Brain microvascular endothelial cell (primary cell): ENCODE measurements around the gene NPIPA1.

Experiments
- DNase-seq: peaks from one replicate; pipeline ENCODE4 v3.0.0-alpha.2; 2020
- H3K27ac ChIP-seq: fragments of 250-450 bp; sonication (Bioruptor Pico); 2 replicates; pipeline ENCODE4 v1.5.1; 2020; ENCODE audit warnings: mild to moderate bottlenecking, moderate library complexity
- H3K27me3 ChIP-seq: fragments of 250-450 bp; sonication (Bioruptor Pico); replicated peaks from 2 replicates; pipeline ENCODE4 v1.5.1; 2020; ENCODE audit warnings: mild to moderate bottlenecking
- H3K36me3 ChIP-seq: fragments of 250-450 bp; sonication (Bioruptor Pico); replicated peaks from 2 replicates; pipeline ENCODE4 v1.5.1; 2020; ENCODE audit warnings: mild to moderate bottlenecking
- H3K4me3 ChIP-seq: 2 replicates; pipeline ENCODE4 v1.5.1; 2011; ENCODE audit warnings: low read depth, mild to moderate bottlenecking, control low read depth, low read length, moderate library complexity
- in situ Hi-C: cut with HindIII; loops from 2 replicates; pipeline ENCODE4 v1.10.0; 2017; ENCODE audit warnings: low sequenced_read_pairs, low pct_ligation_motif_present
- TF ChIP-seq, protein P1 (sequence below): IDR thresholded peaks from 2 replicates; pipeline ENCODE4 v1.5.1; 2011; ENCODE audit warnings: low read depth, mild to moderate bottlenecking, moderate library complexity, low read length, control low read depth, inconsistent platforms; ENCODE audit errors: missing control alignments

Gene NPIPA1

DNA sequence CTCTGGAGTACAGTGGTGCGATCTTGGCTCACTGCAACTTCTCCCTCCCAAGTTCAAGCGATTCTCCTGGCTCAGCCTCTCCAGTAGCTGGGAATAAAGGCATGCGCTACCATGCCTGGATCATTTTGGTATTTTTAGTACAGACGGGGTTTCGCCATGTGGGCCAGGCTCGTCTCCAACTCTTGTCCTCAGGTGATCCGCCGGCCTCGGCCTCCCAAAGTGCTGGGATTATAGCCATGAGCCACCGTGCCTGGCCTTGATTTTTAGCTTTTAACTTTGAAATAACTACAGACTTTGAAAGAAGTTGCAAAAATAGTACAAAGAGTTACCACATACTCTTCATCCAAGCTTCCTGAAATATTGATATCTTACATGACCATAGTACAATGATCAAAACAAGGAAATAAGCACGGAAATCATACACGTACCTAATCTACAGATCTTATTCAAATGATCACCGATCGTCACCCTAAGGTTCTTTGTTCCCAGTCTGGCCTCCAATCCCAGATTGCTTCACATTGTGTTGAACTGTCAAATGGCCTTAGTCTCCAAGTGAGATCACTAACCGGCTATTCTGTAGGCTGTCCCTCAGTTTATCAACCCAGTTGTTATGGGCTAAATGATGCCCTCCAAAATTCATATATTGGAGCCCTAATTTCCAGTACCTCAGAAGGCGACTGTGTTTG, 18.4 kb downstream of the NPIPA1 start:
- Histone ChIP-seq H3K27ac (no peak overlapping the region), H3K27me3 (no peaks in the 10 kb centered on the region), H3K36me3 (no peaks in the 10 kb centered on the region), H3K4me3 (no peak overlapping the region)
- no peak for DNase-seq
- in situ Hi-C loops = no loop called here
- TF ChIP-seq, protein P1, sequence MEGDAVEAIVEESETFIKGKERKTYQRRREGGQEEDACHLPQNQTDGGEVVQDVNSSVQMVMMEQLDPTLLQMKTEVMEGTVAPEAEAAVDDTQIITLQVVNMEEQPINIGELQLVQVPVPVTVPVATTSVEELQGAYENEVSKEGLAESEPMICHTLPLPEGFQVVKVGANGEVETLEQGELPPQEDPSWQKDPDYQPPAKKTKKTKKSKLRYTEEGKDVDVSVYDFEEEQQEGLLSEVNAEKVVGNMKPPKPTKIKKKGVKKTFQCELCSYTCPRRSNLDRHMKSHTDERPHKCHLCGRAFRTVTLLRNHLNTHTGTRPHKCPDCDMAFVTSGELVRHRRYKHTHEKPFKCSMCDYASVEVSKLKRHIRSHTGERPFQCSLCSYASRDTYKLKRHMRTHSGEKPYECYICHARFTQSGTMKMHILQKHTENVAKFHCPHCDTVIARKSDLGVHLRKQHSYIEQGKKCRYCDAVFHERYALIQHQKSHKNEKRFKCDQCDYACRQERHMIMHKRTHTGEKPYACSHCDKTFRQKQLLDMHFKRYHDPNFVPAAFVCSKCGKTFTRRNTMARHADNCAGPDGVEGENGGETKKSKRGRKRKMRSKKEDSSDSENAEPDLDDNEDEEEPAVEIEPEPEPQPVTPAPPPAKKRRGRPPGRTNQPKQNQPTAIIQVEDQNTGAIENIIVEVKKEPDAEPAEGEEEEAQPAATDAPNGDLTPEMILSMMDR = no peak

DNA sequence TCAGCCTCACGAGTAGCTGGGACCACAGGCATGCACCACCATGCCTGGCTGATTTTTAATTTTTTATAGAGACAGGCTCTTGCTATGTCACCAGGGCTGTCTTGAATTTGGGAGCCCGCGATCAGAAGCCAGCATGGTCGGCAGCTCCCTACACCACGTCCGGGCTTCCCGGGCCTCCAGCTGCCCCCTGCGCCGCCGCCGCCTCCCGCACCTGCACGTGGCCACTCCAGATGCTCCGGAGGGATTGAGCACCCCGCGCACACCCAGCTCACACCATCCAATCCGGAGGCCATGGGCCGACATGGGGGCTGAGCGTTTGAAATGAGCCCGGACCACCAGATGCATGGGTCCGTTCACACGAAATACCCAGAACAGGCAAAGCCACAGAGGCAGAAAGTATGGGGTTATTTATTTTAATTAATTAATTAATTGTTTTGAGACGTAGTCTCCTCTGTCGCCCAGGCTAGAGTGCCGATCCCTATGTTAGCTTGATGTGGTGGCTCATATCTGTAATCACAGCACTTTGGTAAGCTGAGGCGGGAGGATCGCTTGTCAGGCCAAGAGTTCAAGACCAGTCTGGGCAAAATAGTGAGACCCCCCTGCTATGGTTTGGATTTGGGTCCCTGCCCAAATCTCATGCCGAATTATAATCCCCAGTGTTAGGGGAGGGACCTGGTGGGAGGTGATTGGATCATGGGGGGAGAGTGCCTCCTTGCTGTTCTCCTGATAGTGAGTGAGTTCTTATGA, 20.5 kb downstream of the NPIPA1 start:
- in situ Hi-C loops = no loop called here
- Histone ChIP-seq H3K36me3 (no peaks in the 10 kb centered on the region), H3K27me3 (no peaks in the 10 kb centered on the region), H3K4me3 (no peak overlapping the region), H3K27ac (no peak overlapping the region)
- no peak for DNase-seq
- TF ChIP-seq, protein P1 = no peak

DNA sequence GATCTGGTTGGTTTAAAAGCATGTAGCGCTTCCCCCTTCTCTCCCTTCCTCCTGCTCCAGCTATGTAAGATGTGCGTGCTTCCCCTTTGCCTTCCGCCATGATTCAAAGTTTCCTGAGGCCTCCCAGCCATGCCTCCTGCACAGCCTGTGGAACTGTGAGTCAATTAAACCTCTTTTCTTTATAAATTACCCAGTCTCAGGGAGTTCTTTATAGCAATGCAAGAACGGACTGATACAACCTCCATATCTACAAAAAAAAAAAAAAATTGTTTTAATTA, 21.0 kb downstream of the NPIPA1 start:
- no peak overlapping the region for H3K4me3 ChIP-seq
- no peaks in the 10 kb centered on the region for H3K36me3 ChIP-seq
- no peaks in the 10 kb centered on the region for H3K27me3 ChIP-seq
- TF ChIP-seq, protein P1 = no peak
- H3K27ac ChIP-seq = no peak overlapping the region
- in situ Hi-C loops = no loop called here
- DNase-seq = no peak

DNA sequence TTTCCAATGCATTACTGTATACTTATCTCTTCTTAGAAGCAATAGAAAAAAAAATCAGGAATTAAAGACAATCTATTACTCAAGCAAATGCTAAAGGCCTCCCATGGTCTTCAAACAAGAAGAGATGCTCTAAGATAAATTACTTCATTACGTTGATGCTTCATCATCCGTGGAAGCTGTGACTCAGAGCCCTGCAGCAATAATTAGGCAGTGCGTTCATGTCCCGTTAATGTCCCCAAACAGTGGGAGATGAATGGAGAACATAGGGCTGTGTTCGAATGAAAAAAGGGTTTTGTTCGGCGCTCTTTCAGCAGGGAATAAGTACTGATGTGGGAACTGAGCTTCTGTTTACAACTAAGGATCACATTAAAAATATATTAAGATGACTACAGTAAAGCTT, 21.7 kb downstream of the NPIPA1 start:
- Histone ChIP-seq H3K27me3 (no peaks in the 10 kb centered on the region), H3K4me3 (no peak overlapping the region), H3K27ac (no peak overlapping the region), H3K36me3 (no peaks in the 10 kb centered on the region)
- no peak for DNase-seq
- TF ChIP-seq, protein P1 = no peak
- in situ Hi-C loops = no loop called here

DNA sequence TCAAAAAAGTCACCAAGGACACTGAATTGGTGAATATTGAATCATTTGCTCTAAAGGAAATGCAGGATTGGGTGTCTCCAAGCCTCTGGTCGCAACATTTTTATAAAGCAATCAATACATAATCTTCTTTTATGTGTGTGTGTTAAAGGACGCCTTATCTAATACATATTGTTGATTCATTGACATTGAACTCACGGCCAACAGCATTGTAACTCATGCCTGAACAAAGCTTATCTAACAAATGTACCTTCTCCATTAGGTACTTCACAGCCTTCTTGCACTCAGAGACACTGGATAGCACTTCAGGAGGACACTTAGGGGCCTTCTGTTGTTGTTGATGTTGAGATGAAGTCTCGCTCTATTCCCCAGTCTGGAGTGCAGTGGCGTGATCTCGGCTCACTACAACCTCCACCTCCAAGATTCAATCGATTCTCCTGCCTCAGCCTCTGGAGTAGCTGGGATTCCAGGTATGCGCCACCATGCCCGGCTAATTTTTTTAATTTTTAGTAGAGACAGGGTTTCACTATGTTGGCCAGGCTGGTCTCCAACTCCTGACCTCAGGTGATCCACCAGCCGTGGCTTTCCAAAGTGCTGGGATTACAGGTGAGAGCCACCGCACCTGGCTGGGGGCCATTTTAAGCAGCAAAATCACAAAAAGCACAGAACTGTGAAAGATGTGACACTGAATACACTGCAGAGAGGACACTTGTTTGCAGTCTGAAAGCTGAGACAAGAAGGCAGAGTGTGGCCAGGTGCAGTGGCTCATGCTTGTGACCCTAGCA, 24.4 kb downstream of the NPIPA1 start:
- TF ChIP-seq, protein P1 = no peak
- no peak for DNase-seq
- no peaks in the 10 kb centered on the region for H3K27me3 ChIP-seq
- H3K4me3 ChIP-seq = no peak overlapping the region
- no peak overlapping the region for H3K27ac ChIP-seq
- H3K36me3 ChIP-seq = no peaks in the 10 kb centered on the region
- in situ Hi-C loops = no loop called here
